Brain microvascular endothelial cell (primary cell): Measurements from ENCODE around the gene GJB6.

ENCODE experiments used
- DNase-seq: peaks from one replicate; pipeline ENCODE4 v3.0.0-alpha.2; 2020
- H3K27ac ChIP-seq: fragments of 250-450 bp; sonication (Bioruptor Pico); 2 replicates; pipeline ENCODE4 v1.5.1; 2020; ENCODE audit warnings: mild to moderate bottlenecking, moderate library complexity
- H3K27me3 ChIP-seq: fragments of 250-450 bp; sonication (Bioruptor Pico); replicated peaks from 2 replicates; pipeline ENCODE4 v1.5.1; 2020; ENCODE audit warnings: mild to moderate bottlenecking
- H3K36me3 ChIP-seq: fragments of 250-450 bp; sonication (Bioruptor Pico); replicated peaks from 2 replicates; pipeline ENCODE4 v1.5.1; 2020; ENCODE audit warnings: mild to moderate bottlenecking
- H3K4me3 ChIP-seq: 2 replicates; pipeline ENCODE4 v1.5.1; 2011; ENCODE audit warnings: low read depth, mild to moderate bottlenecking, control low read depth, low read length, moderate library complexity
- in situ Hi-C: cut with HindIII; loops from 2 replicates; pipeline ENCODE4 v1.10.0; 2017; ENCODE audit warnings: low sequenced_read_pairs, low pct_ligation_motif_present
- TF ChIP-seq, protein P1 (sequence below): IDR thresholded peaks from 2 replicates; pipeline ENCODE4 v1.5.1; 2011; ENCODE audit warnings: low read depth, mild to moderate bottlenecking, moderate library complexity, low read length, control low read depth, inconsistent platforms; ENCODE audit errors: missing control alignments

The GJB6 gene

DNA sequence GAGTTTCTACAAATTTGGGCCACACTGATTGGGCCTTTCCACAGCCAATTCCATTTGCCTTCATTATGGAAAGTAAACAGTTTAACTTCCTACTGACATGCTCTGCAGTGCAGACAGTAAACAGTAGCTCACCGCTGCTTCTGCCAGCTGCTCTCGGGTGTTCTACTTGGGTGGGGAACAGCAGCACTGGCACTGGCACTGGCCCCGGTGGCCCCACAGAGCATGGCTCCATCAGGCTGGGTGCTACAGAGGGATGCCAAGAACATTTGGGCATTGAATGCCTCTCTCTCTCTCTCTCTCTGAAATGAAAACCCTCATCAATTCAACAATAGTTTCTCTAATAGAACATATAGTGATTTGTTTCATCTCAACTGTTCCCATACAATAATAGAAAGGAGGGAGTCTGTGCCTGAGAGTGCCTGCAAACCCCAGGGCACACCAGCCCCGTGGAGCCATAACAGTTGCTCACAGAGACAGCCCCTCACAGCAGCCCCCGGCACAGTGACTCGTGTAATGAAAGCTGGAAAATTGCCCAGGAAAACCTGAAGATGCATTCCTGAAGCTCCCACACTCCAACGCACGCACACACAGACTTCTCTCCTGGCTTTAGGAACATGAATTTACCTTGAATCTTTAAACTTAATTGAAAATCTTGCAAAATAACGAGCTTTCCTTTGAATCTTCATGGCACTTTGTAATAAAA lies 38.2 kb upstream of the GJB6 start:
- in situ Hi-C loops: no loop called here
- no peak overlapping the region for H3K27ac ChIP-seq
- no peaks in the 10 kb centered on the region for H3K27me3 ChIP-seq
- no peak for DNase-seq
- H3K4me3 ChIP-seq: no peak overlapping the region
- H3K36me3 ChIP-seq: no peaks in the 10 kb centered on the region
- TF ChIP-seq, protein P1, sequence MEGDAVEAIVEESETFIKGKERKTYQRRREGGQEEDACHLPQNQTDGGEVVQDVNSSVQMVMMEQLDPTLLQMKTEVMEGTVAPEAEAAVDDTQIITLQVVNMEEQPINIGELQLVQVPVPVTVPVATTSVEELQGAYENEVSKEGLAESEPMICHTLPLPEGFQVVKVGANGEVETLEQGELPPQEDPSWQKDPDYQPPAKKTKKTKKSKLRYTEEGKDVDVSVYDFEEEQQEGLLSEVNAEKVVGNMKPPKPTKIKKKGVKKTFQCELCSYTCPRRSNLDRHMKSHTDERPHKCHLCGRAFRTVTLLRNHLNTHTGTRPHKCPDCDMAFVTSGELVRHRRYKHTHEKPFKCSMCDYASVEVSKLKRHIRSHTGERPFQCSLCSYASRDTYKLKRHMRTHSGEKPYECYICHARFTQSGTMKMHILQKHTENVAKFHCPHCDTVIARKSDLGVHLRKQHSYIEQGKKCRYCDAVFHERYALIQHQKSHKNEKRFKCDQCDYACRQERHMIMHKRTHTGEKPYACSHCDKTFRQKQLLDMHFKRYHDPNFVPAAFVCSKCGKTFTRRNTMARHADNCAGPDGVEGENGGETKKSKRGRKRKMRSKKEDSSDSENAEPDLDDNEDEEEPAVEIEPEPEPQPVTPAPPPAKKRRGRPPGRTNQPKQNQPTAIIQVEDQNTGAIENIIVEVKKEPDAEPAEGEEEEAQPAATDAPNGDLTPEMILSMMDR: no peak

DNA sequence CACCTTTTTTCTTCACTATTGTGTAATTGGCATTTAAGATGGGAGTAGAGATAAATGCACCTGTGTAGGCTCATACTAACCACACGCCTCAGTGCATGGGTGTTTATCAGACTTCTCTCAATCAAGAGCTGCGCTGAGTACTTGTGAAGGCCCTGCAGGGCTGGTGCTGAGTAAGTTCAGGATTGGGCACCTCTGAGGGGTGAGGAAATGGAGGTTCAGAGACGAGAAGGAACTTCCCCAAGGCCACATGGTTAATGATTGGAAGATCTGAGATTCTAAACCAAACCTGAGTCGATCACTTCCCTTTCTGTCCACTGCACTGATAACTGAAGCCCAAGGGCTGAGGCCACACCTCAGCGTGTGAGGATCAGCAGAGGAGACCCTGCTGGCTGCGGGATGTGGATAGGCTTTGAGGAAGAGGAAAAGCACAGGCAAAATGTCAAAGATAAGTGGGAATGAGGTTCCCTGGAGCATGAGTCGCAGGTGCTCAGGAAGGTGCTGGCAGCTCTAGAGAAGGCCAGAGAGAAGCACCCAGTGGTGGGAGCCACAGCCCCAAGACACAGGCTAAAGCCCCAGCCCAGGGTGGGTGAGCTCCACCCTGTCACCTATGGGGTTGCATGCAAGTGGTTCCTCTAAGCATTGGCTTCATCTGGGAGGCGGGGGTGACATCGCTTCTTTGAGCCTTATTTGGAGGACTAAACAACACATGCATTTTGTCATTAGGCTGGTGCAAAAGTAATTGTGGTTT lies 32.3 kb upstream of the GJB6 start:
- Histone ChIP-seq H3K27ac (no peak overlapping the region), H3K27me3 (no peaks in the 10 kb centered on the region), H3K4me3 (no peak overlapping the region), H3K36me3 (no peaks in the 10 kb centered on the region)
- no peak for DNase-seq
- TF ChIP-seq, protein P1: no peak
- in situ Hi-C loops: no loop called here

DNA sequence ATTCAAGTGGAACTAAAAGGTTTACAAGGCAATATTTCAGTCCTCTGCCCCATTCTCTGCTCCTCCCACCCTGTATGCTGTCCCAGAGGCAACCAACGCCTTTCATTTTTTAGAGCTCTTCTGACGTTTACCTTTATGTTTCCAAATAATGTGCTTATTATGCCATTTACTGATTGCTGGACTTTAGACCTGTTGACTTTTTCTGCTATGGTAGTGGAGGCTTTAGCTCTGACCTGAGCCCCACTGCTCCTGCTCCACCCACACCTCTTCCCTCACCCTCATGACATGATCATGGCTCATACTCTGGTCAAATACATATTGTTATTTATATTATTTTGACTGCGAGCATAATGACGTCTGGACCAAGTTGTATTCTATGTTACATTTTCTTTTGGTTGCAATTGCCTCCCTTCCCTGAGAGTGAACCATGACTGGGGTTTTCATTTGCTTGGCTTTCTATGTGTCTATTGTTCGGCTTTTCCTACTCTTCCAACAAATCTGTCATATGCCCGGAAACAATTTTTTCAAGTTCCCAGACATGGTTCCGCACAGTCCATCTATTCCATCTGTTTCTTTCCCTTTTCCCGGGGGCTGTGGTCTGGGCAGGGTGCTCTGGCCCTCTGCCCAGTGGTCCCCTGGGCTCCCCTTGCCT lies 31.4 kb upstream of the GJB6 start:
- Histone ChIP-seq H3K27me3 (no peaks in the 10 kb centered on the region), H3K36me3 (no peaks in the 10 kb centered on the region), H3K4me3 (no peak overlapping the region), H3K27ac (no peak overlapping the region)
- TF ChIP-seq, protein P1: no peak
- DNase-seq: no peak
- in situ Hi-C loops: no loop called here

DNA sequence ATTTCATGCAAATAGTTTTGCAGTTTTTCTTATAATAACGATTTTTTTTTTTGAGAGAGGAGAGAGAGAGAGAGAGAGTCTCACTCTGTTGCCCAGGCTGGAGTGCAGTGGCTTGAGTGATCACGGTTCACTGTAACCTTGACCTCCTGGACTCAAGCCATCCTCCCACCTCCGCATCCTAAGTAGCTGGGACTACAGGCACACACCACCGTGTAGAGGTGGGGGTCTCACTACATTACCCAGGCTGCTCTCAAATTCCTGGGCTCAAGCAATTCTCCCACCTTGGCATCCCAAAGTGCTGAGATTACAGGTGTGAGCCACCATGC lies 26.8 kb upstream of the GJB6 start:
- H3K27me3 ChIP-seq: no peaks in the 10 kb centered on the region
- H3K27ac ChIP-seq: no peak overlapping the region
- no peaks in the 10 kb centered on the region for H3K36me3 ChIP-seq
- DNase-seq: no peak
- no peak overlapping the region for H3K4me3 ChIP-seq
- in situ Hi-C loops: no loop called here
- TF ChIP-seq, protein P1: no peak

DNA sequence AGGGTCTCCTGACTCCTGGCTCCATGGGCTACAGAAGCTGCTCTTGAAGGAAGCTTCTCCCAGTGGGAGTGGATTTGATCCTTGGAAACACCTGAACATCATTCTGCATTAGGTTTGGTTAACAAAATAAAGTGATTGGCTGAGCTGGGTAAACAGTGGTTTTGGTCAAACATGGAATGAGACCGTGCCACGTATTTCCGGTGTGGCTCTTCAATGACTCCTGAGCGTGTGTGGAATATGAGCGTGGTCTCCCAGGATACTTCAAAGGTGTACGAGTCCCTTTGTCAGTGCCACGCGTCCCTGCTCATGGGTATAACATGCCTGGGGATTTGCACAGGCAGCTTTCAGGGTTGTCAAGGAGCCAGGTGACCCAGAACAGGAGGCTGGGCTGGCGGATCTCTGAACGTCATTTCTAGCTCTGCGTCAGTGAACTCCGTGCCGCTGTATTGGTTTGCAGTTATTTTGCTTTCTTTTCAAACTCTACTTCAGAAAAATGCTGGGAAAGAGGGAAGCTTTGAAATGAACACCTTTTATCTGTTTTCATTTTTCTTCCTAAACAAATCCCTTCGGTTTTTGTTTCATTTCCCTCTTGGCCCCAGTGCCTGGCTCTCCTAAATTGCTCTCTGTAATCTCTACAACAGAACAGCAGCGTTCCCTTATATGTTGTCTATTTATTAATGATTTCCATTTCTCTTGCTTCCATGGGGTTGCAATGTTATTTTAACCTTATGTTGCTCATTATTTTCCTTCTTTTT lies 26.3 kb upstream of the GJB6 start:
- Histone ChIP-seq H3K36me3 (no peaks in the 10 kb centered on the region), H3K4me3 (no peak overlapping the region), H3K27ac (no peak overlapping the region), H3K27me3 (no peaks in the 10 kb centered on the region)
- no peak for DNase-seq
- in situ Hi-C loops: no loop called here
- TF ChIP-seq, protein P1: no peak
